Activated naive CD4-positive, alpha-beta T cell treated with anti-CD3 and anti-CD28 coated beads, Interleukin-2, amount 50 U/mL, for 72 hours (primary cell): ENCODE data around the gene ANKRD61. TPM values are rescaled to one million over a fixed set of nuclear protein-coding genes. Genes with fewer than 3 reads are reported as not detected.
"Not testable (repeated sequence)": the region's sequence is repeated elsewhere in the genome, so short reads cannot be mapped to it uniquely, and the experiment has no call there.

Source experiments
- ATAC-seq, 2 donors: fragments of 150-1000 bp; cut with Tn5 transposase; 2 replicates each; pipeline ENCODE4 v1.10.0; 2021; ENCODE audit warnings: mild to moderate bottlenecking in 2 of 2, moderate library complexity in 2 of 2
- DNase-seq, 2 donors: peaks; one replicate each; pipeline ENCODE4 v3.0.0; 2021 to 2022; ENCODE audit warnings: low spot score in 2 of 2
- H3K27ac Mint-ChIP-seq, 2 donors: one replicate each; pipeline ENCODE4 v1.8.0; 2022; ENCODE audit warnings: mild to moderate bottlenecking in 2 of 2, mixed read lengths in 2 of 2
- H3K36me3 Mint-ChIP-seq, 2 donors: one replicate each; pipeline ENCODE4 v1.8.0; 2022; ENCODE audit warnings: mixed read lengths in 2 of 2
- H3K9me3 Mint-ChIP-seq, 2 donors: one replicate each; pipeline ENCODE4 v1.8.0; 2022; ENCODE audit warnings: mixed read lengths in 2 of 2
- total RNA-seq, 2 donors: library from RNA; stranded (reverse); gene quantifications; one replicate each; pipeline ENCODE4 v1.2.3, GENCODE V29; 2022

The ANKRD61 gene
- total RNA-seq: under 1 TPM in 1 of 2 donors, not detected in 1; 0.33 TPM

DNA sequence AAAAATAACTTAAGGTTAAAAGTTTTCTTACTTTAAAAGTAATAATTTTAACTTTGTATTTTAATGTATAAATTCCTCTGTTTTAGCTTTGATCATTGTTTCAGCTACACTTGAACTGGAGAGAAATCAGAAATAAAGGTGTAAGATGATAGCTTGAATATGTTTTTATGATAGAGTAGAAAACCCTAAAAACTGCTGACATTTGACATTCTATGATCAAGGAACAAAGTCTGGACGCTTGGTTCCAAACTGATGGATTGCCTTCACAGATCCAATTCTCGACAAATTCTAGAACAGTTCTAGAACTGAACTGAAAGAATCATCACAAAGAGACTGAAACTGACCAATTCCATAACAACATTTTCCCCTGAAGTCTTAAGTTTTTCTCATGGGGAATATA is at the start of gene ANKRD61:
ANKRD61 (plus strand) TSS at position 389 of the 400 bp plus-strand sequence; CDS start at position 389, 0 bp downstream.
- ATAC-seq: no peak
- Mint-ChIP-seq H3K27ac (peak within 1 kb of the TSS; percentile 41 to 58), H3K36me3 (peaks cover 14 to 29% of the 10 kb centered on the region in 2 donors)

DNA sequence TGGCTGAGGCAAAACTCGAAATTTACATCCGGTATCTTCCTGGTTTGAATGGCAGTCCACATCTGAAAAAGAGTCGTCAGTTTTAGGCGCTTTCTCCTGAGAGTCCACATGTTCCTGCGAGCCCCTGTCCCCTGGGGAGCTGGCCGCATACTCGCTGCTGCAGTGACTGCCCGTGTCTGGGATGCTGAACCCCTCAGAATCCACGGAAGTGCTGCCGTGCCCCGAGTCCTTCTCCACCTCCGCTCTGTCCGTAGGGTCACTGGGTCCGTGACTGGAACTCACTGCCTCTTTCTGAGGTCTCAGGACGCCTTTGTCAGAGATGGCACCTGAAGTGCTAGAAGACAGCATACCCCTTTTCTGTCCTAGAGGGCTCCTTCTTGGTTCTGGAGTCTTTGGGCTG is 44.1 kb upstream of the ANKRD61 start:
- ATAC-seq, H3K27ac Mint-ChIP-seq, DNase-seq, H3K36me3 Mint-ChIP-seq, H3K9me3 Mint-ChIP-seq: not testable (repeated sequence)

More for the DNA sequence above, at the start of gene ANKRD61:
- H3K9me3 Mint-ChIP-seq: no peaks in the 10 kb centered on the region
- DNase-seq: no peak

DNA sequence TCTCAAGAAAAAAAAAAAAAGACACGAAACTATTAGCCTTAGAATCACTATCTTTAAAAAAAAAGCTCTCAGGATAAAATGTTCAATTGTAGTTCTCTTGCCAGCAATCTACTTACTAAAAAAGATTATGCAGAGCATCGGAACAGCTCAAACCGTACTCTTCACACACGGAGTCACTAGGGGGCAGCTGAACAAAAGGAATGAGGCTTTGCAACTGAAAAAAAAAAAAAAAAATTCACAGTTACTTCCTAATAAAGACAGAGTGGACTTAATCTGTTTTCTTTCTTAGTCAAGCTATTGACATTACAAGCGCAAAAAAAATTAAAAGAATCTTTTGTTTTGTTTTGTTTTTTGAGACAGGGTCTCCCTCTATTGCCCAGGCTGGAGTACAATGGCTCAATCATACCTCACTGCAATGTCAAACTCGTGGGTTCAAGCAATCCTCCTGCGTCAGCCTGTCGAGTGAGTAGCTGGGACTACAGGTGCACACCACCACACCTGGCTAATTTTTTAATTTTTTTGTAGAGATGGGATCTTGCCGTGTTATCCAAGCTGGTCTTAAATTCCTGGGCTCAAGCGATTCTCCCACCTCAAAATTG is 33.9 kb upstream of the ANKRD61 start:
- DNase-seq (no peak), ATAC-seq (no peak)
- no peaks in the 10 kb centered on the region for H3K9me3 Mint-ChIP-seq
- peaks cover 0 to 6% of the 10 kb centered on the region in 2 donors for H3K36me3 Mint-ChIP-seq
- H3K27ac Mint-ChIP-seq: no peak overlapping the region

- DNase-seq (no peak), ATAC-seq (no peak)
- Mint-ChIP-seq H3K27ac (peak overlapping the region; percentile 49 to 77), H3K9me3 (no peaks in the 10 kb centered on the region), H3K36me3 (peaks cover 0 to 10% of the 10 kb centered on the region in 2 donors)
Observed at GRCh38 chr7:6007386-6007785, 23.8 kb upstream of the ANKRD61 start.

DNA sequence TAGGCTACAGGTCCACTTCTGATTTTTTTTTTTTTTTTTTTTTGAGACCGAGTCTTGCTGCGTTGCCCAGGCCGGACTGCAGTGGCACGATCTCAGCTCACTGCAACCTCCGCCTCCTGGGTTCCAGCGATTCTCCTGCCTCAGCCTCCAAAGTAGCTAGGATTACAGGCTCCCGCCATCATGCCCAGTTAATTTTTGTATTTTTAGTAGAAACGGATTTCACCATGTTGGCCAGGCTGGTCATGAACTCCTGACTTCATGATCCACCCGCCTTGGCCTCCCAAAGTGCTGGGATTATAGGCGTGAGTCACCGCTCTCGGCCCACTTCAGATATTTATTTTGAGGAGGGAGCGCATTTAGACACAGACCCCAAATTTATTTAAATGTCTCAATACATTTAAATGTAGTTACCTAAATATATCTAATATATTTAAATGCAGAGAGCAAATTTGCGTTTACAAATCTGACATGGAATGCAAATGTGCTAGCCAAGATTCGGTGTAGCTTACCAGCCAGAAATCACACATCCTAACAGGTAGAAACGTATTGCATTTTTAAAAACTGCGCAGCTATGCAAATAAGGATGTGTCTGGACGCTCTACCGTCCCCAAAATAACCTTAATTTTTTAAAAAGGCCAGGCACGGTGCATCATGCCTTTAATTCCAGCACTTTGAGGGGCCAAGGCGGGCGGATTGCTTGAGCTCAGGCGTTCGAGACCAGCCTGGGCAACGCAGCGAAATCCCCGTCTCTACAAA is 23.2 kb upstream of the ANKRD61 start:
- ATAC-seq, H3K9me3 Mint-ChIP-seq, H3K36me3 Mint-ChIP-seq, DNase-seq: not testable (repeated sequence)
- H3K27ac Mint-ChIP-seq: peak overlapping the region; percentile 77 to 79

- Mint-ChIP-seq H3K9me3 (no peaks in the 10 kb centered on the region), H3K27ac (peak within 1 kb of the TSS; percentile 79 to 83), H3K36me3 (peaks cover 0 to 10% of the 10 kb centered on the region in 2 donors)
- peak; percentile 95 to 98 for ATAC-seq
- peak; percentile 93 to 98 for DNase-seq
Observed at GRCh38 chr7:6008668-6009611, 22.2 kb upstream of the ANKRD61 start, which contains the start of the genes AIMP2 and PMS2. TSS of gene AIMP2 (plus strand) at chr7:6009272. CDS start at chr7:6009364, 92 bp downstream. TSS of gene PMS2 (minus strand) at chr7:6009049. CDS start at chr7:6009019, 30 bp downstream.

GRCh38 chr7:6010370-6010769 is 20.8 kb upstream of the ANKRD61 start:
- not testable (repeated sequence) for ATAC-seq, H3K36me3 Mint-ChIP-seq, H3K9me3 Mint-ChIP-seq, DNase-seq
- peak overlapping the region; percentile 79 to 83 for H3K27ac Mint-ChIP-seq

DNA sequence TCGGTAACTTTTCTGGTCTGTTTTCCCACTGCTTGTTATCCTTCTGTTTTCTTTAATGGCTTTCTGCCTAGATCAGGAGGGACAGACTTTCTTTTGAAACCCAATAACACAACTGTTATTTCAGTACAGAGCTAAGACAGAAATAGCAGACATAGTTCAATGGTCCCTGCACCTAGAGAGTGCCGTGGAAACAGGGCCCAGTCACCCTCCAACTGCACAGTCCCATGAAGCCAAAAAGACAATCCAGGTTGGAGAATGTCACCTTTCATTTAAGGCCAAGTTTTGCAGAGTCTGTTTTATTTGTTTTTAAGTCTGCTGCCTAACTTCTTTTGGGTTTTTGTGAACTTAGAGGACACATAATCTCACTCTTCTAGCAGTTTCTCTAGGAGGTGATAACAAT is 19.6 kb upstream of the ANKRD61 start:
- no peak for DNase-seq
- Mint-ChIP-seq H3K36me3 (peaks cover 6 to 10% of the 10 kb centered on the region in 2 donors), H3K9me3 (no peaks in the 10 kb centered on the region), H3K27ac (peak overlapping the region in 1 of 2 donors; percentile 31)
- no peak for ATAC-seq

DNA sequence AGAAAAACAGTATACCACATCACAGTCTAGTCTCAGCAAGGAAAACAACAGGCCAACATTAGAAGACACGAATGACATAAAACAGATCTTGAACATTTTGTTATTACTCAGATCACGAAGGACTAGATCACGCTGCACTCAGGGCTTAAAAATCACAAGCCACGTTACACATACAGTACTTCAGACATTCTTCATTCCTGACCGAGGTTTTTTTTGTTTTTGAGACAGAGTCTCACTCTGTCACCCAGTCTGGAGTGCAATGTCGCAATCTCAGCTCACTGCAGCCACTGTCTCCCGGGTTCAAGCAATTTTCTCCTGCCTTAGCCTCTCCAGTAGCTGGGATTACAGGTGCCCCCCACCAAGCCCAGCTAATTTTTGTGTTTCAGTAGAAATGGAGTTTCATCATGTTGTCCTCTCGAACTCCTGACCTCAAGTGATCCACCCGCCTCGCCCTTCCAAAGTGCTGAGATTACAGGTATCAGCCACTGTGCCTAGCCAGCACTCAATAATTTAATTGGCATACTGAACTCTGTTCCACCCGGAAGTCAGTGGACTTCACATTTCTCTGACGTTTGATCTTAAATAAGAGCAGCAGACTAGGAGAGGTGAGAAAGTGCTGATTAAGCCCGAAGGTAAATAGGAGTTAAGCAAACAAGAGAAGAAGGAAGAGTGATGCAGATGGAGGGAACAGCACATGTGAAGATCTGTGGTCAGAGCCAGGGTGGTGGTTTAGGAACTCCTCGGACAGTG is 18.6 kb upstream of the ANKRD61 start:
- Mint-ChIP-seq H3K9me3 (no peaks in the 10 kb centered on the region), H3K36me3 (peaks cover 6 to 10% of the 10 kb centered on the region in 2 donors), H3K27ac (no peak overlapping the region)
- ATAC-seq (peak in 1 of 2 donors; percentile 3), DNase-seq (no peak)

DNA sequence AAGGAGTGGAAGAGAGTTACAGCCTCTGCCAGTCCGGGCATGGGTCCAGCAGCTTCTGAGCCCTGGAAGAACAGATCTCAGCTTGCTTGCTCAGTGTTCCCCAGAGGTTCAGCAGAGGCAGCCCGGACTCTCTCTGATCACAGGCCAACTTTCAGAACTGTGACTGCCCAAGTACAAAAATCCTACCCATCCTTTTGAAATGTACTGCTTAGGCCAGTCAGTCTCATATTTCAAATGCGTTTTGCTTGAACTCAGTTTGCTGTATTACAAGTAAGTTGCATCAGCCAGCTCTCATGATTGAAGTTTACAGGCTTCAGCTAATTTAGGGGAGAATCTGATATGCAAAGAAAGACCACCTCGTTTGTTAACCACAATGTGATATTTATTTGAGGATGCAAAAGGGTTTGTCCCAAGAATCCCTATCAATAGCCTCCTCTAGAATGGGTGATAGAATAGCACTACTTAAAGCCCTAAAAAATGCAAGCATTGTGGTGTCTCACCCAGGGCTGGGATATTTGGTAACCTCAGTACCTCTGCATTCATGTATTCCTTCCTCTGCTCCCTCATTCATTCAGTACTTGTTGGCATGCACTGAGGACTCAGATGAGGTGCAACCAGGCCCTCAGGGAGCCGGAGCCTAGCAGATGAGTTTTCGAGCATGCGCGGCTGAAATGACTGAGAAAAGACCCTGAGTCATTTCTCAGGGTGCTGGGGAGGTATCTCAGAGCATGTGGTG is 15.1 kb upstream of the ANKRD61 start:
- Mint-ChIP-seq H3K9me3 (no peaks in the 10 kb centered on the region), H3K36me3 (peaks cover 5 to 15% of the 10 kb centered on the region in 2 donors), H3K27ac (peak overlapping the region; percentile 57 to 89)
- DNase-seq: no peak
- peak; percentile 40 to 43 for ATAC-seq

DNA sequence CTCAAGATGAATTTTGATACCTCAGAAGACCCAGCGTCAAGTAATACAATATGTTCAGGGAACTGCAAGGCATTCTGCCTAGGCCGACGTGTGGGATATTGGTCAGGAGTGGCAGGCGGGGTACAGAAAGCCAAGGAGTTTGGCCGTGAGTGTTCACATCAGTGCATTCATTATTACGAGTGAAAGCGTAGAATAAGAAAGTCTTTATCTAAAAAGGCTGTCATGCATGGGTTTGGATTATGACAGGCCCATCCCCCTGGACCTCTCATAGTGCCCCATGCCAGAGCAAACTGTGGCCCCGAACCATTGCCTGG is 14.6 kb upstream of the ANKRD61 start:
- H3K27ac Mint-ChIP-seq: peak overlapping the region; percentile 38 to 89
- no peaks in the 10 kb centered on the region for H3K9me3 Mint-ChIP-seq
- no peak for DNase-seq
- ATAC-seq: no peak
- peaks cover 0 to 20% of the 10 kb centered on the region in 2 donors for H3K36me3 Mint-ChIP-seq

DNA sequence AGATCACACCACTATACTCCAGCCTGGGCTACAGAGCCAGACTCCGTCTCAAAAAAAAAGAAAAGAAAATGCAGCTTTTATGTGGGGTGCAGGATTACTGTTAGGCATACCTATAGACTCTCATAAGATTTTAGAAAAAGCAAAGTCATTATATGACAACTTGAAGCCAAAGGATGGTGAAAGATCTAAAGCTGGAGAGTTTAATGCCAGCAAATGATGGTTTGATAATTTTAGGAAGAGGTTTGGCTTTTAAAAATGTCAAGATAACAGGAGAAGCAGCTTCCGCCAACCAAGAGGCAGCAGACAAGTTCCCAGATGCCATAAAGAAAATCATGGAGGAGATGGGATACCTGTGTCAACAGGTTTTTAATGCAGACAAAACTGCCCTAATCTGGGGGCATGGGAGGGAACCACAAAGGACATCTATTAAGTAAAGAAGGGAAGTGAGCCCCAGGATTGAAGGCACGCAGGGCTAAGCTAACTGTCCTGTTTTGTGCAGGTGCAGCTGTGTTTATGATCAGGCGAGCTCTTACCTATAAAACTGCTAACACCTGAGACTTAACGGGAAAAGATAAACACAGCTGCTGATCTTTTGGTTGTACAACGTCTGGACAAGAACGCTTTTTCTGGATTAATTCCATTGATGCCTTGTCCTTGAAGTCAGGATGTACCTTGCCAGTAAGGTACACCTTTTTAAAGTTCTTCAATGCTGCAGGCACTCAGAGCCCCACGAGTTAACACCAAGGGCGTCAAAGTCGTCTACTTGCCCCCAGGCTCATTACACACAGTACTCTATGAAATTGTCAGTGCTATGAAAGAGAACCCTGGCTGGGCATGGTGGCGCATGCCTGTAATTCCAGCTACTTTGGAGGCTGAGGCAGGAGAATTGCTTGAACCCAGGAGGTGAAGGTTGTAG is 10.5 kb upstream of the ANKRD61 start:
- Mint-ChIP-seq H3K27ac (peak overlapping the region in 1 of 2 donors; percentile 69), H3K9me3 (no peaks in the 10 kb centered on the region), H3K36me3 (peaks cover 14 to 34% of the 10 kb centered on the region in 2 donors)
- DNase-seq (no peak), ATAC-seq (no peak)

- DNase-seq (no peak), ATAC-seq (no peak)
- Mint-ChIP-seq H3K36me3 (peaks cover 24 to 54% of the 10 kb centered on the region in 2 donors), H3K27ac (peak overlapping the region in 1 of 2 donors; percentile 52), H3K9me3 (no peaks in the 10 kb centered on the region)
Observed at GRCh38 chr7:6022707-6023106, 8.5 kb upstream of the ANKRD61 start.

GRCh38 chr7:6023974-6024435 is 7.2 kb upstream of the ANKRD61 start:
- Mint-ChIP-seq H3K27ac (peak overlapping the region; percentile 24), H3K9me3 (no peaks in the 10 kb centered on the region), H3K36me3 (peaks cover 24 to 54% of the 10 kb centered on the region in 2 donors)
- ATAC-seq (no peak), DNase-seq (no peak)
